Type B pancreatic cell (in vitro differentiated cells): ENCODE results near the gene PITPNM1. TPM values are rescaled to one million over a fixed set of nuclear protein-coding genes. Genes with fewer than 3 reads are reported as not detected.

ENCODE experiments used
- DNase-seq: peaks from one replicate; pipeline ENCODE4 v3.0.0; 2021; ENCODE audit warnings: mixed read lengths; ENCODE audit not compliant: unreplicated experiment; ENCODE audit errors: extremely low spot score
- H3K27ac Mint-ChIP-seq: 2 replicates; pipeline ENCODE4 v1.8.0; 2021; ENCODE audit warnings: mild to moderate bottlenecking, mixed read lengths
- H3K27me3 Mint-ChIP-seq: 2 replicates; pipeline ENCODE4 v1.8.0; 2021; ENCODE audit warnings: mixed read lengths
- H3K36me3 Mint-ChIP-seq: 2 replicates; pipeline ENCODE4 v1.8.0; 2021; ENCODE audit warnings: mixed read lengths
- H3K4me1 Mint-ChIP-seq: one replicate; pipeline ENCODE4 v1.8.0; 2021; ENCODE audit warnings: mixed read lengths; ENCODE audit not compliant: unreplicated experiment
- H3K4me3 Mint-ChIP-seq: 2 replicates; pipeline ENCODE4 v1.8.0; 2021; ENCODE audit warnings: mild to moderate bottlenecking, mixed read lengths
- H3K9me3 Mint-ChIP-seq: 2 replicates; pipeline ENCODE4 v1.8.0; 2021; ENCODE audit warnings: mixed read lengths
- total RNA-seq: library from RNA; stranded (reverse); gene quantifications from 2 replicates; pipeline ENCODE4 v1.2.1, GENCODE V29; 2021; ENCODE audit warnings: low replicate concordance
- TF ChIP-seq, protein P1 (sequence below): fragments of 200-600 bp; sonication (generic); conservative IDR thresholded peaks from 2 replicates; pipeline ENCODE4 v1.5.0; 2021; ENCODE audit warnings: antibody characterized with exemption, mild to moderate bottlenecking

PITPNM1 gene
- total RNA-seq, 1 donor from 2014 or later = 51.7 TPM

DNA sequence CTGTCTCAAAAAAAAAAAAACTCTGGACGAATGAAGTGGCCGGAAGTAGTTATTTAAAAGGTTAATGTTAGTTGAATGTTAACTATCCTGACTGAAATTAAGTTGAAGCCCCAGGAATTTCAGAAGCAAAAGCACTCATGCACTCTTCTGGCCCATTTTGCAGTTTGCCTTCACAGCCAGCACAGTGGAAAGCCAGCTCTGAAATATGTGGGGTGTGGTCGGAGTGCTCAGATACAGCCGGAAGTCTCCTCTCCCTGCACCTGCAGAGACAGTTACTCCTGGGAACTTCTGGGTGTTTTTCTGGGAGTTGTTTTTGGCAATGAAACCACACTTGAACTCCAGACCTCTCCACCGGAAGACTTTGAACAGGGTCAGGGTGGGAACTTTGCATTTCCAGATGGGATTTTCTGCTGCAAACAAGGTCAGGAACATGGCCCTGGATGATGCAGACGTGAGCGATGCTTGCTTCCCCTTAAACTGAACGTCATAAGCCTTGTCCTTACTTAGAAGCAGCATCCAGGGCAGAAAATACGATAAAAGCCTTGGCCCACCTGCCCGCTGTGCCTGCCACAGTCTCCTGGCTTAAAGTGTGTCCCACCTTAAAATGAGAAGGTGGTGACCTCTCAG, 39.6 kb upstream of the PITPNM1 start:
- no peaks in the 10 kb centered on the region for H3K9me3 Mint-ChIP-seq
- no peaks in the 10 kb centered on the region for H3K36me3 Mint-ChIP-seq
- TF ChIP-seq, protein P1, sequence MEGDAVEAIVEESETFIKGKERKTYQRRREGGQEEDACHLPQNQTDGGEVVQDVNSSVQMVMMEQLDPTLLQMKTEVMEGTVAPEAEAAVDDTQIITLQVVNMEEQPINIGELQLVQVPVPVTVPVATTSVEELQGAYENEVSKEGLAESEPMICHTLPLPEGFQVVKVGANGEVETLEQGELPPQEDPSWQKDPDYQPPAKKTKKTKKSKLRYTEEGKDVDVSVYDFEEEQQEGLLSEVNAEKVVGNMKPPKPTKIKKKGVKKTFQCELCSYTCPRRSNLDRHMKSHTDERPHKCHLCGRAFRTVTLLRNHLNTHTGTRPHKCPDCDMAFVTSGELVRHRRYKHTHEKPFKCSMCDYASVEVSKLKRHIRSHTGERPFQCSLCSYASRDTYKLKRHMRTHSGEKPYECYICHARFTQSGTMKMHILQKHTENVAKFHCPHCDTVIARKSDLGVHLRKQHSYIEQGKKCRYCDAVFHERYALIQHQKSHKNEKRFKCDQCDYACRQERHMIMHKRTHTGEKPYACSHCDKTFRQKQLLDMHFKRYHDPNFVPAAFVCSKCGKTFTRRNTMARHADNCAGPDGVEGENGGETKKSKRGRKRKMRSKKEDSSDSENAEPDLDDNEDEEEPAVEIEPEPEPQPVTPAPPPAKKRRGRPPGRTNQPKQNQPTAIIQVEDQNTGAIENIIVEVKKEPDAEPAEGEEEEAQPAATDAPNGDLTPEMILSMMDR = no peak
- no peaks in the 10 kb centered on the region for H3K27me3 Mint-ChIP-seq
- H3K4me1 Mint-ChIP-seq = peaks cover 4% of the 10 kb centered on the region
- H3K27ac Mint-ChIP-seq = no peak overlapping the region
- no peak for DNase-seq
- H3K4me3 Mint-ChIP-seq = no peak overlapping the region

DNA sequence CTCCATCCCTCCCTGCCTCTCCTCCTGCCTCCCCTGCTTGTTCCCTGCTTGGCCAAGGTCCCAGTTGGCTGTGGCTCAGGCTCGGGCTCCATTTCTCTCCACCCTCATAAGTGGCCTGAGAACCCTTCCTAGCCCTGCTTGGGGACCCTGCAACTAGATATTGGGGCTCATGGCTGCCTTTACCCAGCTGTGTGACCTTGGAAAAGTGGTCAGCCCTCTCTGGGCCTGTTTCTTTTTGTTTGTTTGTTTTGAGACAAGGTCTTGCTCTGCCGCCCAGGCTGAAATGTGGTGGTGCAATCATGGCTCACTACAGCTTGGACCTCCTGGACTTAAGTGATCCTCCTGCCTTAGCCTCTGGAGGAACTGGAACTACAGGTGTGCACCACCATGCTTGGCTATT, 38.4 kb upstream of the PITPNM1 start:
- Mint-ChIP-seq H3K4me3 (no peak overlapping the region), H3K4me1 (peaks cover 4% of the 10 kb centered on the region), H3K27ac (no peak overlapping the region), H3K36me3 (no peaks in the 10 kb centered on the region), H3K9me3 (no peaks in the 10 kb centered on the region), H3K27me3 (no peaks in the 10 kb centered on the region)
- TF ChIP-seq, protein P1 = no peak
- no peak for DNase-seq

DNA sequence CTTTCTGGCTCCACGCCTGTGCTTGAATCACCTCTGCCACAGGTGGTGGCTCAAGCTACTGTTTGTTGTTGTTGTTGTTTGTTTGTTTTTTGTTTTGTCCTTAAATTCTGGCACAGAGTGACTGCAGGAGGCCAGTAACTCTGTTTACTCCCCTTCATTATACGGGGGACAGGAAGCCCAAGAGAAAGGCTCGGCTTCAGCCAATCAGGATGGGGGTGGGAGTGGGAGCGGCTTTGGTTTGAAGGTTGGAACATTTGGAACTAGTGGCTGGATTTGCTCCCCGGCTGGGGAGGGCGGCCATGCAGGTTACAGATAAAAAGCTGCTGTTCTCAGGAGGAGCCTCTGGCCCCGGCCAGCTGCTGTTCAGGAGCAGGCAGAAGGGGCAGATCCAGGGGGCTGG, 37.8 kb upstream of the PITPNM1 start:
- Mint-ChIP-seq H3K27me3 (no peaks in the 10 kb centered on the region), H3K27ac (no peak overlapping the region), H3K36me3 (no peaks in the 10 kb centered on the region), H3K4me3 (no peak overlapping the region), H3K4me1 (peaks cover 4% of the 10 kb centered on the region), H3K9me3 (no peaks in the 10 kb centered on the region)
- DNase-seq = no peak
- TF ChIP-seq, protein P1 = no peak

DNA sequence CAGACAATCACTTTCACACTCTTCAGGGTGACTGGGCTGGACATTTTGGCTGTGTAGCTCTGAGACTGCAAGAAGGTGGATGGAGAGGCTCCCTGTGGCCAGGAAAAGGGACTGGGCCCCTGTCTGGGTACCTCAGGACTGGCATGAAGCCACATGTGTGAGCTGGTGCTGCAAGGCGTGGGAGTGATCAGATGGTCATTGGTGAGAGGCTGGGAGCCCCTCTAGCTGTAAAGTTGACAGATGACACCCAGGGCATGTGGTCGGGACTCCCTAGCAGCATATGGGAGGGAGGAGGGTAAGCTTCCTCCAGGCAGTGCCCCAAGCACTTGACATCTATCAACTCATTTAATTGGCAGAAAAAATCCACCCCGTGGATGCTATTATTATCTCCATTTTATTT, 37.0 kb upstream of the PITPNM1 start:
- TF ChIP-seq, protein P1 = no peak
- Mint-ChIP-seq H3K4me1 (peaks cover 4% of the 10 kb centered on the region), H3K27ac (no peak overlapping the region), H3K9me3 (no peaks in the 10 kb centered on the region), H3K4me3 (no peak overlapping the region), H3K36me3 (no peaks in the 10 kb centered on the region), H3K27me3 (no peaks in the 10 kb centered on the region)
- no peak for DNase-seq

DNA sequence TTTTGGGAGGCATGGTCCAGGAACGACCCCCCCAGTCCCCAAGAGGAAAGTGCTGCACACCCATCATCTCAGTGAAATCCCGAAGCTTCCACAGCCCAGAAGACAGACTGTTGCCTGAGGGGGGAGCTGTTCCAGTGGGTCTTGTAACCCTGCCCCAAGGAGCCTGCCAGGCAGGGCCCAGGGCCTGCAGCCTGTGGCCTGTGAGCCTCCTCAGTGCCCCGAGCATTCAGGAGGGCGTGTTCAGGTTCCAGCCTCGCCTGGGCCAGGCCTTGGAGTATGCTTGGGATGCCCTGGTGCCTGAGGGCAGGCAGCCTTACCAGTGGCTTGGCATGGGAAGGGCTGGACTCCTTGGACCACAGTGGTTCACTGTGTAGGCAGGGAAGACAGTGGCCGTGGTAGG, 36.0 kb upstream of the PITPNM1 start:
- H3K27ac Mint-ChIP-seq = no peak overlapping the region
- TF ChIP-seq, protein P1 = no peak
- no peaks in the 10 kb centered on the region for H3K36me3 Mint-ChIP-seq
- no peak for DNase-seq
- no peak overlapping the region for H3K4me3 Mint-ChIP-seq
- H3K9me3 Mint-ChIP-seq = no peaks in the 10 kb centered on the region
- H3K27me3 Mint-ChIP-seq = no peaks in the 10 kb centered on the region
- peaks cover 4% of the 10 kb centered on the region for H3K4me1 Mint-ChIP-seq

DNA sequence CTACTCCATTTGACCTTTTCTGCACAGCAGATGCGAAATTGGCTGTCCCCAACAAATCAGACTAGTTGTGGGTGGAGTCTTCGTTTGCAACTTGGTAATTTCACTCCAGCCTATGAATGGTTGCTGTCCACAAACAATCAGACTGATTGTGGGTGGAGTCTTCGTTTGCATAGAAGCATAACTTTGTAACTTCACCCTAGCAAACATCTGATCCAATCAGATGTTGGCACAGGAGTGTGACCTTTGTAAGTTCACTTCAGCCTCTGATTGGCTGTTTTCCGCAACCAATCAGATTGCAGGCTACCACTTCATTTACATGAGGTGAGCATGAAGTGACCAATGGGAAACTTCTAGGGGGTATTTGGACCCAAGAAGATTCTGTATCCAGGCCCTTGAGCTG, 34.4 kb upstream of the PITPNM1 start:
- H3K27me3 Mint-ChIP-seq = no peaks in the 10 kb centered on the region
- H3K36me3 Mint-ChIP-seq = no peaks in the 10 kb centered on the region
- peaks cover 2% of the 10 kb centered on the region for H3K4me1 Mint-ChIP-seq
- no peak for DNase-seq
- TF ChIP-seq, protein P1 = no peak
- H3K9me3 Mint-ChIP-seq = no peaks in the 10 kb centered on the region
- no peak overlapping the region for H3K4me3 Mint-ChIP-seq
- no peak overlapping the region for H3K27ac Mint-ChIP-seq
